ENCODE data around the gene DNAH8. TPM values are rescaled to one million over a fixed set of nuclear protein-coding genes. Genes with fewer than 3 reads are reported as not detected.

The DNAH8 gene
- total RNA-seq, 1 experiment from 2014 or later: 0.15 TPM

GRCh38 chr6:38876475-38876874 lies 161.4 kb downstream of the DNAH8 start:
- Histone ChIP-seq H3K9me2 (replicated peaks; ENCODE audit: low read length) (no peaks in the 10 kb centered on the region), H3F3A (ENCODE audit: low read length, unreplicated experiment) (no peaks in the 10 kb centered on the region), H4K20me1 (ENCODE audit: low read length) (no peaks in the 10 kb centered on the region), H3K79me2 (ENCODE audit: low read length) (no peaks in the 10 kb centered on the region), H3K4me1 (ENCODE audit: insufficient read depth, low read length) (no peaks in the 10 kb centered on the region), H3K4me2 (ENCODE audit: low read length) (no peak overlapping the region), H2AFZ (ENCODE audit: low read length) (no peak overlapping the region), H3K27ac (ENCODE audit: low read length) (no peak overlapping the region), H3K9ac (ENCODE audit: low read length) (no peak overlapping the region), H3K4me3 (ENCODE audit: low read length) (no peak overlapping the region), H3K9me3 (ENCODE audit: low read length) (no peaks in the 10 kb centered on the region), H3K36me3 (ENCODE audit: low read depth, low read length) (no peaks in the 10 kb centered on the region), H3K27me3 (ENCODE audit: low read length) (peaks cover 36% of the 10 kb centered on the region)
- intact Hi-C loops (cut with micrococcal nuclease): loop anchor here (10.0 kb wide), 1 partner anchor 62 kb away; no protein-coding TSS in a partner anchor
- DNase-seq: no peak
- no TSS peak for BruUV-seq (replicated peaks)
- TF ChIP-seq CTCF (conservative IDR thresholded peaks at IDR 0.05; ENCODE audit: low read depth, low read length) (no peak), EZH2phosphoT487 (IDR thresholded peaks at IDR 0.05; ENCODE audit: borderline replicate concordance, low read length) (no peak), EZH2 (IDR thresholded peaks at IDR 0.05; ENCODE audit: low read length, unreplicated experiment) (no peak)
- ChIA-PET CTCF (no interaction called here), POLR2A (ENCODE audit: unreplicated experiment) (no interaction called here)
- no peak for ATAC-seq

GRCh38 chr6:38877721-38878120 lies 162.6 kb downstream of the DNAH8 start:
- Histone ChIP-seq H3K9ac (ENCODE audit: low read length) (no peak overlapping the region), H3F3A (ENCODE audit: low read length, unreplicated experiment) (no peaks in the 10 kb centered on the region), H4K20me1 (ENCODE audit: low read length) (no peaks in the 10 kb centered on the region), H2AFZ (ENCODE audit: low read length) (no peak overlapping the region), H3K79me2 (ENCODE audit: low read length) (no peaks in the 10 kb centered on the region), H3K4me2 (ENCODE audit: low read length) (no peak overlapping the region), H3K27me3 (ENCODE audit: low read length) (peaks cover 36% of the 10 kb centered on the region), H3K9me3 (ENCODE audit: low read length) (no peaks in the 10 kb centered on the region), H3K36me3 (ENCODE audit: low read depth, low read length) (no peaks in the 10 kb centered on the region), H3K27ac (ENCODE audit: low read length) (no peak overlapping the region), H3K4me1 (ENCODE audit: insufficient read depth, low read length) (no peaks in the 10 kb centered on the region), H3K9me2 (replicated peaks; ENCODE audit: low read length) (no peaks in the 10 kb centered on the region), H3K4me3 (ENCODE audit: low read length) (no peak overlapping the region)
- intact Hi-C loops (cut with micrococcal nuclease): loop anchor here (10.0 kb wide), 1 partner anchor 63 kb away; no protein-coding TSS in a partner anchor
- ChIA-PET CTCF (no interaction called here), POLR2A (ENCODE audit: unreplicated experiment) (no interaction called here)
- no TSS peak for BruUV-seq (replicated peaks)
- ATAC-seq (no peak), DNase-seq (no peak)
- no peak for TF ChIP-seq EZH2 (IDR thresholded peaks at IDR 0.05; ENCODE audit: low read length, unreplicated experiment)
- TF ChIP-seq EZH2phosphoT487 (IDR thresholded peaks at IDR 0.05; ENCODE audit: borderline replicate concordance, low read length): no peak
- TF ChIP-seq CTCF (conservative IDR thresholded peaks at IDR 0.05; ENCODE audit: low read depth, low read length): no peak

- H3F3A ChIP-seq (ENCODE audit: low read length, unreplicated experiment): no peaks in the 10 kb centered on the region
- ATAC-seq (no peak), DNase-seq (no peak)
- TF ChIP-seq EZH2 (IDR thresholded peaks at IDR 0.05; ENCODE audit: low read length, unreplicated experiment) (no peak), EZH2phosphoT487 (IDR thresholded peaks at IDR 0.05; ENCODE audit: borderline replicate concordance, low read length) (no peak), CTCF (conservative IDR thresholded peaks at IDR 0.05; ENCODE audit: low read depth, low read length) (no peak)
- H3K79me2 ChIP-seq (ENCODE audit: low read length): no peaks in the 10 kb centered on the region
- no peaks in the 10 kb centered on the region for H3K4me1 ChIP-seq (ENCODE audit: insufficient read depth, low read length)
- H4K20me1 ChIP-seq (ENCODE audit: low read length): no peaks in the 10 kb centered on the region
- intact Hi-C loops (cut with micrococcal nuclease): no loop called here
- no peaks in the 10 kb centered on the region for H3K9me3 ChIP-seq (ENCODE audit: low read length)
- H3K36me3 ChIP-seq (ENCODE audit: low read depth, low read length): no peaks in the 10 kb centered on the region
- no peak overlapping the region for H2AFZ ChIP-seq (ENCODE audit: low read length)
- H3K9ac ChIP-seq (ENCODE audit: low read length): no peak overlapping the region
- H3K4me3 ChIP-seq (ENCODE audit: low read length): no peak overlapping the region
- CTCF ChIA-PET: no interaction called here
- no peaks in the 10 kb centered on the region for H3K9me2 ChIP-seq (replicated peaks; ENCODE audit: low read length)
- POLR2A ChIA-PET (ENCODE audit: unreplicated experiment): no interaction called here
- no peak overlapping the region for H3K4me2 ChIP-seq (ENCODE audit: low read length)
- no TSS peak for BruUV-seq (replicated peaks)
- no peak overlapping the region for H3K27ac ChIP-seq (ENCODE audit: low read length)
- H3K27me3 ChIP-seq (ENCODE audit: low read length): peaks cover 54% of the 10 kb centered on the region
Observed at GRCh38 chr6:38882157-38882556, 167.0 kb downstream of the DNAH8 start.
